Sigmoid colon (tissue), 7 donors: ENCODE measurements around the gene RGSL1. TPM values are rescaled to one million over a fixed set of nuclear protein-coding genes. Genes with fewer than 3 reads are reported as not detected.

ENCODE experiments used
- DNase-seq: peaks from one replicate; pipeline ENCODE4 v3.0.0-alpha.2; 2019
- H3K27ac ChIP-seq, 4 donors: fragments of 200-600 bp; sonication (generic); one replicate each; pipeline ENCODE4 v1.5.1; 2016 to 2019; ENCODE audit warnings: mild to moderate bottlenecking in 1 of 4
- H3K27me3 ChIP-seq, 3 donors: fragments of 200-600 bp; sonication (generic); one replicate each; pipeline ENCODE4 v1.5.1; 2019; ENCODE audit warnings: mild to moderate bottlenecking in 1 of 3
- H3K36me3 ChIP-seq, 4 donors: fragments of 200-600 bp; sonication (generic); one replicate each; pipeline ENCODE4 v1.5.1; 2016 to 2019
- H3K4me1 ChIP-seq, 4 donors: fragments of 200-600 bp; sonication (generic); one replicate each; pipeline ENCODE4 v1.5.1; 2017 to 2019
- H3K4me3 ChIP-seq, 4 donors: fragments of 200-600 bp; sonication (generic); one replicate each; pipeline ENCODE4 v1.5.1; 2017 to 2019; ENCODE audit warnings: mild to moderate bottlenecking in 2 of 4, moderate library complexity in 1 of 4
- H3K9me3 ChIP-seq, 4 donors: fragments of 200-600 bp in 3 of 4; sonication (generic) in 3 of 4; one replicate each; pipeline versions ENCODE4 v1.5.1 to v1.6.1; 2013 to 2019
- EP300 ChIP-seq, 4 donors: sonication (generic); formaldehyde crosslinking; IDR thresholded peaks; one replicate each; pipeline ENCODE4 v1.6.1; 2017; ENCODE audit warnings: antibody characterized with exemption in 4 of 4
- POLR2A ChIP-seq, 2 donors: fragments of 450-650 bp; IDR thresholded peaks; one replicate each; pipeline ENCODE4 v1.6.1; 2016; ENCODE audit warnings: antibody characterized with exemption in 2 of 2, mild to moderate bottlenecking in 2 of 2, moderate library complexity in 2 of 2
- POLR2AphosphoS5 ChIP-seq, 4 donors: sonication (generic); formaldehyde crosslinking; IDR thresholded peaks; one replicate each; pipeline ENCODE4 v1.6.1; 2017; ENCODE audit warnings: antibody characterized with exemption in 4 of 4
- whole genome bisulfite sequencing, 2 donors: extraction: QIAGEN DNeasy Blood & Tissue Kit; methylation state at CpG; one replicate each; pipeline ENCODE4 v1.1.7; 2013; 5-methylcytosine and 5-hydroxymethylcytosine counted together
- intact Hi-C: fragments of 100-400 bp; cut with DNase I; formaldehyde crosslinking; loops from one replicate; pipeline ENCODE4 v1.15.1; 2023
- polyA plus RNA-seq, 3 donors: library from polyadenylated mRNA; stranded (reverse); fragments of 200-250 nt; gene quantifications; one replicate each; pipeline ENCODE4 v1.2.3, GENCODE V29; 2013
- total RNA-seq, 4 donors: library from RNA; depleted of rRNA; stranded (reverse); fragments of >200 nt; gene quantifications; one replicate each; pipeline ENCODE4 v1.1.0, GENCODE V29; 2016
- TF ChIP-seq, protein P1 (sequence below), 4 experiments: fragments of 450-650 bp in 3 of 4; fragments of 200-600 bp in 1 of 4; IDR thresholded peaks; one replicate each; pipeline ENCODE4 v1.5.1; 2016 to 2019; ENCODE audit warnings: antibody characterized with exemption in 4 of 4, mild to moderate bottlenecking in 3 of 4, moderate library complexity in 2 of 4
- donor health status: healthy with polysubstance abuse.
- donor health status: Bipolar disorder and iron deficiency.
- donor health status: healthy.

RGSL1 gene
- total and polyA plus RNA-seq, 7 donors, result not detected

DNA sequence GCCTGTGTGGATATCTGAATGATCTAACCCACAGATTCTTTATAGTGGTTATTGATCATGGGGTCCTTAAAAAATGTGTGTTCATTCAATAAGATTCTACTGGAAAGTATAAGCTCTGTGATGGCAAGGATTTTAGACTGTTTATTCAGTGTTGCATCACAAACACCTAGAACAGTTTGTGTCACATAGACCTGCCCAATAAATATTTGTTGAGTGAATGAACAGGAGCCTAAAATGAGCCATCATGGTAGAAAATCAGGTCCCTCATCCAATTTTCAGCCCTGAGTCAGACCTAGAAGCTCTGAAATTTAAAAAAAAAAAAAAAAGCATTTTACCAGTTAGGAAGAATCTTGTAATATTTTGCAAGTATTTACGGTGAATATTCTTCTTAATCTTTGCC lies 2.3 kb upstream of the RGSL1 start:
- no peaks in the 10 kb centered on the region for H3K27me3 ChIP-seq
- DNase-seq, result no peak
- WGBS, 2 donors, result 96 to 97% methylated on average over 1 of the region's 1 CpG
- H3K4me3 ChIP-seq, result no peak overlapping the region
- no peak overlapping the region for H3K27ac ChIP-seq
- TF ChIP-seq POLR2AphosphoS5 (IDR thresholded peaks at IDR 0.05) (no peak), EP300 (IDR thresholded peaks at IDR 0.05) (no peak), POLR2A (IDR thresholded peaks at IDR 0.05) (no peak)
- TF ChIP-seq, protein P1, sequence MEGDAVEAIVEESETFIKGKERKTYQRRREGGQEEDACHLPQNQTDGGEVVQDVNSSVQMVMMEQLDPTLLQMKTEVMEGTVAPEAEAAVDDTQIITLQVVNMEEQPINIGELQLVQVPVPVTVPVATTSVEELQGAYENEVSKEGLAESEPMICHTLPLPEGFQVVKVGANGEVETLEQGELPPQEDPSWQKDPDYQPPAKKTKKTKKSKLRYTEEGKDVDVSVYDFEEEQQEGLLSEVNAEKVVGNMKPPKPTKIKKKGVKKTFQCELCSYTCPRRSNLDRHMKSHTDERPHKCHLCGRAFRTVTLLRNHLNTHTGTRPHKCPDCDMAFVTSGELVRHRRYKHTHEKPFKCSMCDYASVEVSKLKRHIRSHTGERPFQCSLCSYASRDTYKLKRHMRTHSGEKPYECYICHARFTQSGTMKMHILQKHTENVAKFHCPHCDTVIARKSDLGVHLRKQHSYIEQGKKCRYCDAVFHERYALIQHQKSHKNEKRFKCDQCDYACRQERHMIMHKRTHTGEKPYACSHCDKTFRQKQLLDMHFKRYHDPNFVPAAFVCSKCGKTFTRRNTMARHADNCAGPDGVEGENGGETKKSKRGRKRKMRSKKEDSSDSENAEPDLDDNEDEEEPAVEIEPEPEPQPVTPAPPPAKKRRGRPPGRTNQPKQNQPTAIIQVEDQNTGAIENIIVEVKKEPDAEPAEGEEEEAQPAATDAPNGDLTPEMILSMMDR (IDR thresholded peaks at IDR 0.05), result no peak
- no peaks in the 10 kb centered on the region for H3K36me3 ChIP-seq
- no peaks in the 10 kb centered on the region for H3K9me3 ChIP-seq
- intact Hi-C loops, result loop anchor here (5.0 to 10.0 kb wide), 2 partner anchors 137 to 340 kb away; partner anchors contain the start of genes NPL and RNASEL
- H3K4me1 ChIP-seq, result peaks cover 0 to 6% (median 0%) of the 10 kb centered on the region in 4 donors

GRCh38 chr1:182453631-182454030 lies 3.7 kb downstream of the RGSL1 start:
- Histone ChIP-seq H3K27ac (no peak overlapping the region), H3K9me3 (no peaks in the 10 kb centered on the region), H3K36me3 (no peaks in the 10 kb centered on the region), H3K4me1 (no peaks in the 10 kb centered on the region), H3K27me3 (no peaks in the 10 kb centered on the region), H3K4me3 (no peak overlapping the region)
- intact Hi-C loops, result no loop called here
- no peak for DNase-seq
- TF ChIP-seq, protein P1 (IDR thresholded peaks at IDR 0.05), result no peak
- TF ChIP-seq POLR2AphosphoS5 (IDR thresholded peaks at IDR 0.05) (no peak), EP300 (IDR thresholded peaks at IDR 0.05) (no peak), POLR2A (IDR thresholded peaks at IDR 0.05) (no peak)
- WGBS, 2 donors, result 83 to 85% methylated on average over 7 of the region's 7 CpGs

GRCh38 chr1:182457844-182458243 lies 7.9 kb downstream of the RGSL1 start:
- WGBS, 2 donors, result 36 to 70% methylated on average over 3 of the region's 3 CpGs

GRCh38 chr1:182459949-182460348 lies 10.0 kb downstream of the RGSL1 start:
- TF ChIP-seq, protein P1 (IDR thresholded peaks at IDR 0.05), result no peak
- TF ChIP-seq POLR2A (IDR thresholded peaks at IDR 0.05) (no peak), POLR2AphosphoS5 (IDR thresholded peaks at IDR 0.05) (no peak), EP300 (IDR thresholded peaks at IDR 0.05) (no peak)
- intact Hi-C loops, result no loop called here
- Histone ChIP-seq H3K4me3 (no peak overlapping the region), H3K4me1 (no peaks in the 10 kb centered on the region), H3K36me3 (no peaks in the 10 kb centered on the region), H3K27me3 (no peaks in the 10 kb centered on the region), H3K9me3 (no peaks in the 10 kb centered on the region), H3K27ac (no peak overlapping the region)
- DNase-seq, result no peak
- 86% methylated on average over 3 of the region's 3 CpGs for WGBS, 2 donors

More at GRCh38 chr1:182457844-182458243, 7.9 kb downstream of the RGSL1 start:
- no peak for DNase-seq
- Histone ChIP-seq H3K4me3 (no peak overlapping the region), H3K4me1 (no peaks in the 10 kb centered on the region), H3K27me3 (no peaks in the 10 kb centered on the region), H3K36me3 (no peaks in the 10 kb centered on the region), H3K9me3 (no peaks in the 10 kb centered on the region), H3K27ac (no peak overlapping the region)
- intact Hi-C loops, result no loop called here
- TF ChIP-seq POLR2A (IDR thresholded peaks at IDR 0.05) (no peak), POLR2AphosphoS5 (IDR thresholded peaks at IDR 0.05) (no peak), EP300 (IDR thresholded peaks at IDR 0.05) (no peak)
- TF ChIP-seq, protein P1 (IDR thresholded peaks at IDR 0.05), result no peak

- H3K27ac ChIP-seq, result no peak overlapping the region
- no peaks in the 10 kb centered on the region for H3K27me3 ChIP-seq
- intact Hi-C loops, result no loop called here
- no peaks in the 10 kb centered on the region for H3K9me3 ChIP-seq
- H3K36me3 ChIP-seq, result no peaks in the 10 kb centered on the region
- no peak for DNase-seq
- H3K4me1 ChIP-seq, result no peaks in the 10 kb centered on the region
- no peak overlapping the region for H3K4me3 ChIP-seq
- no peak for TF ChIP-seq EP300 (IDR thresholded peaks at IDR 0.05)
- TF ChIP-seq, protein P1 (IDR thresholded peaks at IDR 0.05), result no peak
- no peak for TF ChIP-seq POLR2AphosphoS5 (IDR thresholded peaks at IDR 0.05)
- TF ChIP-seq POLR2A (IDR thresholded peaks at IDR 0.05), result no peak
Observed at GRCh38 chr1:182460550-182460951, 10.6 kb downstream of the RGSL1 start.
